HepG2 (cell line): ENCODE results near the gene USP2. TPM values are rescaled to one million over a fixed set of nuclear protein-coding genes. Genes with fewer than 3 reads are reported as not detected.
A peak's percentile ranks its signal among the peaks of the same experiment; 100 is the strongest.

Experiments used
- ARID5B ChIP-seq: IDR thresholded peaks from 2 replicates; pipeline ENCODE4 v1.4.0; 2020; ENCODE audit warnings: mild to moderate bottlenecking, missing genetic modification reagents
- ATF3 ChIP-seq: sonication (generic); formaldehyde crosslinking; IDR thresholded peaks from 2 replicates; pipeline ENCODE4 v1.4.0; 2020; ENCODE audit warnings: missing genetic modification reagents
- FLYWCH1 ChIP-seq: sonication (generic); formaldehyde crosslinking; IDR thresholded peaks from 2 replicates; pipeline ENCODE4 v1.8.1; 2023; ENCODE audit warnings: mild to moderate bottlenecking, missing genetic modification reagents
- FOXA3 ChIP-seq: IDR thresholded peaks from 2 replicates; pipeline ENCODE4 v1.6.1; 2016; ENCODE audit warnings: missing genetic modification reagents, missing compliant biosample characterization
- GATAD2A ChIP-seq: IDR thresholded peaks from 2 replicates; pipeline ENCODE4 v1.6.1; 2016
- HNF4G ChIP-seq, 2 experiments: sonication (generic) in 1 of 2; formaldehyde crosslinking in 1 of 2; IDR thresholded peaks; 2 replicates each; pipeline versions ENCODE4 v1.4.0 to v1.6.1; 2011 to 2020; ENCODE audit warnings: borderline replicate concordance in 2 of 2, low read depth in 2 of 2, mild to moderate bottlenecking in 2 of 2, low read length in 1 of 2, missing genetic modification reagents in 1 of 2, moderate library complexity in 1 of 2
- HNRNPK ChIP-seq: fragments of 200-400 bp; formaldehyde crosslinking; IDR thresholded peaks from 2 replicates; pipeline ENCODE4 v1.6.1; 2018; ENCODE audit warnings: low read length, low read depth, moderate library complexity, mild to moderate bottlenecking; ENCODE audit not compliant: poor library complexity, severe bottlenecking
- MED1 ChIP-seq: sonication (generic); formaldehyde crosslinking; IDR thresholded peaks from 2 replicates; pipeline ENCODE4 v1.4.0; 2020; ENCODE audit warnings: missing genetic modification reagents
- MEF2D ChIP-seq: sonication (generic); formaldehyde crosslinking; IDR thresholded peaks from 2 replicates; pipeline ENCODE4 v1.5.1; 2020; ENCODE audit warnings: mild to moderate bottlenecking, missing genetic modification reagents
- MXI1 ChIP-seq: IDR thresholded peaks from 3 replicates; pipeline ENCODE4 v1.6.1; 2012; ENCODE audit warnings: low read depth, low read length, inconsistent platforms, borderline replicate concordance
- NCOA2 ChIP-seq: sonication (generic); formaldehyde crosslinking; IDR thresholded peaks from 2 replicates; pipeline ENCODE4 v1.8.0; 2022; ENCODE audit warnings: inconsistent platforms
- RBFOX2 ChIP-seq: fragments of 200-400 bp; formaldehyde crosslinking; IDR thresholded peaks from 2 replicates; pipeline ENCODE4 v1.6.1; 2017; ENCODE audit warnings: low read depth, mild to moderate bottlenecking, low read length
- SAP130 ChIP-seq: IDR thresholded peaks from 2 replicates; pipeline ENCODE4 v1.6.1; 2016; ENCODE audit warnings: low read depth
- SOX6 ChIP-seq, 2 experiments: fragments of 450-650 bp in 1 of 2; sonication (generic) in 1 of 2; formaldehyde crosslinking in 1 of 2; IDR thresholded peaks; 2 replicates each; pipeline versions ENCODE4 v1.4.0 to v1.6.1; 2017 to 2020; ENCODE audit warnings: antibody characterized with exemption in 1 of 2, mild to moderate bottlenecking in 1 of 2, missing genetic modification reagents in 1 of 2
- TBX3 ChIP-seq: fragments of 450-650 bp; IDR thresholded peaks from 2 replicates; pipeline ENCODE4 v1.6.1; 2017; ENCODE audit warnings: antibody characterized with exemption, mild to moderate bottlenecking, inconsistent platforms, borderline replicate concordance
- ZFY ChIP-seq: sonication (generic); formaldehyde crosslinking; IDR thresholded peaks from 2 replicates; pipeline ENCODE4 v1.4.0; 2020; ENCODE audit warnings: missing genetic modification reagents
- ZNF275 ChIP-seq: sonication (generic); formaldehyde crosslinking; IDR thresholded peaks from 2 replicates; pipeline ENCODE4 v1.8.0; 2022; ENCODE audit warnings: missing genetic modification reagents, mild to moderate bottlenecking, inconsistent platforms, borderline replicate concordance
- ZNF367 ChIP-seq: sonication (generic); formaldehyde crosslinking; IDR thresholded peaks from 2 replicates; pipeline ENCODE4 v1.4.0; 2020; ENCODE audit warnings: missing genetic modification reagents, borderline replicate concordance
- ZNF644 ChIP-seq: IDR thresholded peaks from 2 replicates; pipeline ENCODE4 v1.6.1; 2016; ENCODE audit warnings: low read depth
- polyA plus RNA-seq, 8 experiments: library from polyadenylated mRNA; depleted of rRNA in 3 of 8; stranded (reverse) in 7 of 8; unstranded in 1 of 8; fragments of >200 nt; fragmentation: Illumina TruSeq in 4 of 8; extraction: Trizol in 4 of 8; gene quantifications; 2 replicates each; pipeline versions ENCODE4 v1.2.1 to v1.2.3, GENCODE V29; 2011 to 2016; ENCODE audit warnings: low read depth in 4 of 8, missing spikeins in 1 of 8, mixed read lengths in 1 of 8; ENCODE audit not compliant: insufficient read depth in 1 of 8
- total RNA-seq, 5 experiments: library from RNA; depleted of rRNA; stranded (reverse); fragments of >200 nt; fragmentation: Illumina TruSeq; extraction: Trizol; gene quantifications; 2 replicates each; pipeline ENCODE4 v1.2.3, GENCODE V29; 2016; ENCODE audit warnings: low read depth in 1 of 5
- TF ChIP-seq, protein P1 (sequence below): sonication (generic); formaldehyde crosslinking; IDR thresholded peaks from 2 replicates; pipeline ENCODE4 v1.4.0; 2020; ENCODE audit warnings: missing genetic modification reagents, mild to moderate bottlenecking, borderline replicate concordance

USP2 gene
- total and polyA plus RNA-seq, 2 of the 13 experiments (the other 11 are each of a cell fraction or from before 2014, with no cell fraction given): 2.5 to 6.0 TPM

DNA sequence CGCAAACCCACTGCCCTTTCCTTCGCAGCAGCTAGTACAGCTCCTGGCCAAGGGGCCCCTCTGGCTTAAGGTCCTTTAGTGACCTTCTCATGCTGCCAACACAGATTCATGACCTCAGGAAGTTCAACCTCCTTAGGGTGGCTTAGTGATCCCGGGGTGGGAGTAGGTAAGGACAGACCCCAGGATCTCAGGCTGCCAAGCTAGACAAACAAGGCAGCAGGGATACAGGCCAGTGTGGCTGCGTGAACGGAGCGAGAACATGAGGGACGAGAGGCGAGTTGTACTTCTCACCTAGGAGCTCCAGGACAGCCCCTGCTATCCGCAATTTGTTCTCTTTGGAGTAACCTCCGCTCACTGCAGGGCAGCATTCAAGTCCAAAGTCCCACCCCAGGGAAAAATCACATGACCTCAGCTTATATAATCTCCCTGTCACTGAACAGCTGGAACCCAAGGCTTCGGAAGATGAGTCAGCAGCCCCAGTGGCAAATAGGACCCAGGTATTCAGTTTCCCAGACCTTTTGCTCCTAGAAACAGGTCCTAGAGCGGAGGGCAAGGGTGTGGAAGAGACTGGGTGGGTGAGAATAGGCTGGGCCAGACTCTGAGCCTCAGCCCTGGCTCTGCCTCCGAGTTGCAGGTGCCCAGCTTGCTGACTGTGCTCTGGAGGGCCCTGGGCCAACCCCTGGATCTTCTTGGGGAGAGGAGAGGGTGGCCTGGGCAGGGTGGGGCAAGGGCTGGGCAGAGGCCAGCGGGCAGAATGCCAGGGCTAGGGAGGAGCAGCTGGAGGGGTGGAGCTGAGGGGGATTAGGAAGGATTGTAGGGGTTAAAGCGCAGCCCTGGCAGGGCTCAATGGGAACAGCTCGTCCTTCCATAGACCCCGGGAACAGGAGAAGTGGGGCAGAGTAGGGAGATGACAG, 13.1 kb downstream of the USP2 start (continued):
- TF ChIP-seq SOX6 (IDR thresholded peaks at IDR 0.05) (no peak), SOX6 (CRISPR knock-in tag; IDR thresholded peaks at IDR 0.05) (peak; percentile 73; the same call in 1 of the 2 replicates), HNRNPK (peak; percentile 15), ZNF367 (no peak), GATAD2A (CRISPR knock-in tag) (peak; percentile 96), HNF4G (IDR thresholded peaks at IDR 0.05; ENCODE audit: borderline replicate concordance, low read depth, low read length) (peak; percentile 96), HNF4G (CRISPR knock-in tag; IDR thresholded peaks at IDR 0.05; ENCODE audit: borderline replicate concordance, low read depth) (peak; percentile 97), MEF2D (CRISPR knock-in tag) (0 out of 2 replicates have a peak, but pooled peaks have one; percentile 25), ARID5B (CRISPR knock-in tag) (peak; percentile 91), RBFOX2 (peak; percentile 57), MED1 (CRISPR knock-in tag) (peak; percentile 91), MXI1 (peak; percentile 56; the same call in 1 of the 3 replicates), NCOA2 (peak; percentile 78), ZFY (CRISPR knock-in tag) (0 out of 2 replicates have a peak, but pooled peaks have one; percentile 21), TBX3 (peak; percentile 7; the same call in 1 of the 2 replicates), FOXA3 (CRISPR knock-in tag) (peak; percentile 68), SAP130 (CRISPR knock-in tag) (peak; percentile 99), ZNF275 (CRISPR knock-in tag) (peak; percentile 50; the same call in 1 of the 2 replicates), FLYWCH1 (CRISPR knock-in tag) (no peak), ATF3 (CRISPR knock-in tag) (peak; percentile 89), ZNF644 (CRISPR knock-in tag) (0 out of 2 replicates have a peak, but pooled peaks have one; percentile 15)
- TF ChIP-seq, protein P1, sequence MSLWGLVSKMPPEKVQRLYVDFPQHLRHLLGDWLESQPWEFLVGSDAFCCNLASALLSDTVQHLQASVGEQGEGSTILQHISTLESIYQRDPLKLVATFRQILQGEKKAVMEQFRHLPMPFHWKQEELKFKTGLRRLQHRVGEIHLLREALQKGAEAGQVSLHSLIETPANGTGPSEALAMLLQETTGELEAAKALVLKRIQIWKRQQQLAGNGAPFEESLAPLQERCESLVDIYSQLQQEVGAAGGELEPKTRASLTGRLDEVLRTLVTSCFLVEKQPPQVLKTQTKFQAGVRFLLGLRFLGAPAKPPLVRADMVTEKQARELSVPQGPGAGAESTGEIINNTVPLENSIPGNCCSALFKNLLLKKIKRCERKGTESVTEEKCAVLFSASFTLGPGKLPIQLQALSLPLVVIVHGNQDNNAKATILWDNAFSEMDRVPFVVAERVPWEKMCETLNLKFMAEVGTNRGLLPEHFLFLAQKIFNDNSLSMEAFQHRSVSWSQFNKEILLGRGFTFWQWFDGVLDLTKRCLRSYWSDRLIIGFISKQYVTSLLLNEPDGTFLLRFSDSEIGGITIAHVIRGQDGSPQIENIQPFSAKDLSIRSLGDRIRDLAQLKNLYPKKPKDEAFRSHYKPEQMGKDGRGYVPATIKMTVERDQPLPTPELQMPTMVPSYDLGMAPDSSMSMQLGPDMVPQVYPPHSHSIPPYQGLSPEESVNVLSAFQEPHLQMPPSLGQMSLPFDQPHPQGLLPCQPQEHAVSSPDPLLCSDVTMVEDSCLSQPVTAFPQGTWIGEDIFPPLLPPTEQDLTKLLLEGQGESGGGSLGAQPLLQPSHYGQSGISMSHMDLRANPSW: peak; percentile 91; the same call in 1 of the 2 replicates
